ENCODE results near the gene TDP2.
A peak's percentile ranks its signal among the peaks of the same experiment; 100 is the strongest.
"Not testable (repeated sequence)": the region's sequence is repeated elsewhere in the genome, so short reads cannot be mapped to it uniquely, and the experiment has no call there.

TDP2 gene

DNA sequence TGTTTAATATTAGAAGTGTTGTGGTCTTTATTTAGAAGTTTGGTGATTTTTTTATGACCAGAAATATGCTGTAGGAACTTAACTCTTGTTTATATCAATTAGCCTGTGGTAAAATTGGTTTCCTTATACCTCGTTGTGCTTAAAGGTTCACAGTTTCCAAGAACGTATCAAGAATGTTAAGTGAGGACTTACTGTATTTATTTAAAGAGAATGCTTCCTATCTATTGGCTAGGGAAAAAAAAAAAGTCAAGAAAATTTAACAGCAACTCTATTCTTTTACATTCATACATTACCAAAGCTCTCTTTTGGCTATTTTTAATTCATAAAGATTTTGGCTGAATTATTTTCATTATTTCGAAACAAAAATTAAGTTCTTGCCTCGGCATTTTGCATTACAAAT, 22.3 kb downstream of the TDP2 start:
- DNase-seq, result no peak

DNA sequence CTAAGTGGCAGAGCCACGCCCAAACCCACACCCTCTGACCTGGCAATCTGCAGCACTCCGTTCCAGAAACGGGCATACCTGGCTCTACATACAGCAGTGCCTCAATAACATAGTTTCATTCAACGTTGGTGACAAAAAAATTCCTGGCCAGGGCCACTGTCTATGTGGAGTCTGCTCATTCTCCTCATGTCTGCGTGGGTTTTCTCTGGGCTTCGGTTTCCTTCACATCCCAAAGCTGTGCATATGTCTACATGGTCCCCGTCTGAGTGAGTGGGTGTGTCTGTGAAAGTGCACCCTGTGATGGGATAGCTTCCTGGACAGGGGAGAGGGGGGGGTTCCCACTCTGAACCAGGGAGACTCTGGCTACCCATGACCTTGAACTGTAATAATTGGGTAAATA, 22.8 kb downstream of the TDP2 start:
- DNase-seq, result no peak

DNA sequence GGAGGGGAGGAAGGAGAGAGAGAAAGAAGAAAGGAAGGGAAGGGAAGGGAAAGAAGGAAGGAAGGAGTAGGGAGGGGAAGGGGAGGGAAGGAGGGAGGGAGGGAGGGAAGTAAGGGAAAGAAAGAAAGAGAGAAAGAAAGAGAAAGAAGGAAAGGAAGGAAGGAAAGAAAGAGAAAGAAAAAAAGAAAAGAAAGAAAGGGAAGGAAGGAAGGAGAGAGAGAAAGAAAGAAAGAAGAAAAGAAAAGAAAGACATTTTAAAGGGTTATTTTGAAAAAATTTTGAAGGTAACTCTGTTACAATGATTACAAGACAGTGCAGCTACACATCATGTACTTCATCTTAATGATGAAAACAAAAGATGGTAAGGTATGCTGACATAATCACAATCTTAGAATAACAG, 24.6 kb downstream of the TDP2 start:
- DNase-seq, result no peak

DNA sequence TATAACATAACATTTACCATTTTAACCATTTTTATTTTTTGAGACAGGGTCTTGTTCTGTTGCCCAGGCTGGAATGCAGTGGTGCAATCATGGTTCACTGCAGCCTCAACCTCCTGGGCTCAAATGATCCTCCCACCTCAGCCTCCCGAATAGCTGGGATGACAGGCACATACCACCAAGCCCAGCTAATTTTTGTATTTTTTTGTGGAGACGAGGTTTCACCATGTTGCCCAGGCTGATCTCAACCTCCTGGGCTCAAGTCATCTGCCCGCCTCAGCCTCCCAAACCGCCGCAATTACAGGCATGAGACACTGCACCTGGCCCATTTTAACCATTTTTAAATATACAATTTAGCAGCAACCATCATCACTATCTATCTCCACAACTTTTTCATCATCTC, 26.1 kb downstream of the TDP2 start:
- not testable (repeated sequence) for DNase-seq

DNA sequence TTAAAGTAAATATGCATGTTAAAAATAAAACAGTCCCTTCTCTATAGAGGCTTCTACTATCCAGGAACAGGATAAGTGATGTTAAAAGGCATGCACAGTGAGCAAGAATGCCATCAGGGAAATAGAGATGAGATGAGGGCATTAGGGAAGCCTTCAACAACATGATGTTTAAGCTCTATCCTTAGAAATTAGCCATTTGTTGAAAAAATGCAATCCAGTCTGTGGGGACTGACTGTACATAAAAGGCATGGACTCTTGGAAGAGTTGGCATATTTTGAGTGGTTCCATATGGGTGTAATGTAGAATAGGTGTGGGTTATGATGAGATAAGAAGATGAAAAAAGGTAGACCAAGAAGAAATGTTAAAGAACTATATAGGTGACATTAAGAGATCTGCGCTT, 26.5 kb downstream of the TDP2 start:
- DNase-seq, result no peak

DNA sequence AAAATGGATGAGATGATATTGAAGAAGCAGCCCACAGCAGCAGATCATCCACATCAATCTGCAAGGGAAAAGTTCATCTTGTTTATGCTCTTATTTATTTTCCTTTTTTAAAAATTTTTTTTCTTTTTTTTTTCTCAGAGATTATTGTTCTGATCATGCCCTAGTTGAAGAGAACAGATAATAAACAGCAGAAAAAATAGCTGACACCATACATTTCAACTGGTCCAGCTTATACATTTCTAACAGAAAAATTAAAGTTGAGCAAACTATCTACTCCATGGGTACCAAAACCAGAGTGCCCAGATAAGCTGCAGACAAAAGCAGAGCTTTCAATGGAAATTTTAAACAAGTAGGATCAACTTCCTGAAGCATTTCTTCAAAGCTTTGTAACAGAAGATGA, 30.0 kb downstream of the TDP2 start:
- DNase-seq, result no peak

DNA sequence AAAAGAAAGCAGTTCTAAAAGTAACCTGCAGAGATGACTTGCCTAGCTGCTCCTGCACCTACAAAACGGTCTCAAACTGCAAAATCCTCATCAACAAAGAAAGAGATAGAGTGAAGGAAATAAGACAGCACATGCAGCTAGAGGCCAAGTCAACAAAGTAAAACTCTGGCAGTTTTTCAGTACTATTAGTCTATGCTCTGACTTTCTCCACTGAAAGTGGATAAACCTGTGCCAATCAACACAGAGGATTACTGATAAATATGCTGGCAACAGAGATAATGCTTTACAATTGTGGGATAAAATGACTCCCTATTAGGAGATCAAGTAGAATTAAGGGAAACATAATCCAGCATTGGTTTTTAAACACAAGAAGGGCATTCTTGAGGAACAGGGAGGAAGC, 34.1 kb downstream of the TDP2 start:
- peak; percentile 42 for DNase-seq

DNA sequence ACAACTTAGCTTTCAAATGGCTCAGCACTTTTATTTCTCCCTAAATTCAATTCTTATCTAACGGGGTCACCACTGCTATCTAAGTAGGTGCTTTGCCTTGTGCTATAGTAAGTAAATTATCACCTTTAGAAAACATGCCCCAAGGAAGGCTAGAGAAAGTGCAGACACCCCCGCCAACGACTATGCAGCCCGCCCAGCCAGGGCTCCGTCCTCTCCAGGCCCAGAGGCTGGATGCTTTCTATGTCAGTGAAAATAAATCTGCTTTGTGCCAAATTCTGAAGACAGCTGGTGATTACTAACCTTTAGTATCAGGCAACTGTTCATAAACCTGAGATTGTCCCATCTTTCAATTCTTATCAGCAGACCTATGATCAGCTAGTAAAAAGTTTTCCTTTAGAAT, 35.0 kb downstream of the TDP2 start:
- no peak for DNase-seq

DNA sequence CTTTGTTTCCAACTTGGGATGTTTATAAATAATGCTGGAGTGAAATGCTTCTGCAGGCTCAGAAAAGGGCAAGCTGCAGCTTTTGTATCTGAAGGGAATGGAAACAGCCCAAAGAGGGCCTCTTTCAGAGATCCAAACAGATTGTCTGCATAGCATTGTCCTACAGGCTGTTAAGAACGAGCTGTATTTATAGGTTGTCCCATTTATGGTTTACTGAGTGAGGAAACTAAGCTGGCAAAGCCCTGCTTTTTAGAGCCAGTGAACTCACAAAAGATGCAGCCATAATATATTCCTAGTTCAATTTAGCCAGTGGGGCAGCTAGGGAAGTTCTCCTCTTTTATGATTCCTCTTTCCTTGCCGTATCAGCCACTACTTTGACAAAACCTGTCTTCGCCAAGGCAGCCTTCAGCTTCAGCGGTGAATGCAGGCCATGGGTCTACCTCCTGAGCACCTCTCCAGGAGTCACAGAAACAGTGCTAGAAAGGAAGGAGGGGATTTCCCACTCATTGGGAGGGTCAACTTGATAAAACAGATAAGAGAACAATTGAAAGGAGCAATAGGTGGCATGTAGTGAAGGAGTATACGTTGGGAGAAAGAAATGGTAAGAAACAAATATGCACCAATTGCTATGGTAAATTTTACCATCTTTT, 35.7 kb downstream of the TDP2 start:
- no peak for DNase-seq

DNA sequence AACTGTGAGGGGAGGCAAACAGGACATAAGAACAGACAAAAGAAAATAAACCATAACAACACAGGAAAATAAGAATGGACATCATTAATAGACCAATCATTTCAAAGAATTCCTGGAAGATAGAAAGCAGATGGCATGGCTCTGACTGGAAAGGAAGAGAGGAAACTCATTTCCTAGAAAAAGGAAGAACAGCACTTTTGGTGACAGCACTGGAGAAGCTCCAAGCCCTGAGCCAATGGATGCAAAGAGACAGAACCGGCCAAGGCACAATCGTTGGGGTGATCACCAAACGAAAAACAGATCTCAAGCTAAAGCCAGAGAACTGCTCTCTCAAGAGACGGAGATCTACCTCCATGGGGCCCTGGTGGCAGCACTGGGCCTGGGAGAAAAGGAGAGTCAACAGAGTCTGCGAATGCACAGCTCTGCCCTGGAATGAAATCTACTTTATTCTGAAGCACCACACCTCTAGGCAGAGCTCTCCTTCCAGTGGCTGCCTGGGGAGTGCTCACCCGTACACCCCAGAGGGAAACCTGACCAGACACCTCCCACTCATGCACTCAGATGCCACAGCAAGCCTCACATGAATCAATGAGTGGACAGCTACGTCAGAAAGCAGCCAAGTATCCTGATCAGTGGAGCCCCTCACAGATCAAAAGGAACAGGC, 44.9 kb downstream of the TDP2 start:
- DNase-seq, result no peak

DNA sequence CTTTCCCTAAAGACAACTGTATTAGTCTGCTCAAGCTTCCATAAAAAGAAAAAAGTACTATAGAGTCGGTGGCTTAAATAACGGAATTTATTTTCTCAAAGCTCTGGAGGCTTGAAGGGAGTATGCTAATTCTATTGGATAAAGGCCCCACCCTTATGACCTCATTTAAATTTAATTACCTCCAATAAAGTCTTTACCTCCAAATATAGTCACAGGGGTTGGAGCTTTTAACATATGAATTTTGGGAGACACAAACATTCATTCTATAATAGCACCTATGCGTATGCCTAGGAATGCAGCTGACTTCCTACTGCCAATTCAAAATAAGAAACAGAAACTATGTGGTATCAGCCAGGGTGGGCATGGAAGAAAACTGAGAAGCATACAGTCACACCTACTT, 46.1 kb downstream of the TDP2 start:
- no peak for DNase-seq

DNA sequence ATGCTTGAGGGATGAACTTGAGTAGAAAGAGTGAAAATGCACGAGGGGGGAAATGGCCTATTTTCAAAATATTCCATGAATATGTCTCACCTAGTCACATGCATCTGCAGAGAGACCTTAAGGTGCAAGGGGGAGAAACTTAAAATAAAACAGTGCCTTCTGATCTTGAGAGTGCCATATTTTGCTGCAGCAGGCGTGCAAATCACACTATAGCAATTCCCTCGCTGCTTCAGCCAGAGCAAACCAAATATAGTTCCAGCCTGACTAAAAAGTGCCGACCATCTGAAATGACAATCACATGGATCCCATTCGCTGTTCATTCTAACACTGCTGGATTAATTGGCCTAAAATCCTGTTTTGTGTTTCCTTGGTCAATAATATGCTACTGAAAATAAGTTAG, 47.0 kb downstream of the TDP2 start:
- DNase-seq, result no peak

DNA sequence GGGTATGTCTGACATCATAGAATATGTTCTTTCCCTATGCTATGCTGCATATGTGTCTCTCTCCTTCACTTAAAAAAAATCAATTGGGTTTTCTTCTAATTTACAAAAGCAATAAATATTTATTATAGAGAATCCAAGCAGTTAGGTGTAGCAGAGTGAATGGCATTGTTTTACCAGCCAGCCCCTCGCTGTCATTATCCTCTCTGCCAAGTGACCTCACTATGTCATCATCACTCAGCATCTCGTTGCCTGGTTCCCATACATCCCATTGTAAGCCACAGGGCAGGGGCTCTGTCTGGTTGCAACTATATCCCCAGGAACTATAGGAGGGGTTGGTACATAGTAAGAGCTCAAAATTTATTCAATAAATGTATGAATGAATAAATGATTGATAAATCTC, 52.1 kb downstream of the TDP2 start:
- no peak for DNase-seq

DNA sequence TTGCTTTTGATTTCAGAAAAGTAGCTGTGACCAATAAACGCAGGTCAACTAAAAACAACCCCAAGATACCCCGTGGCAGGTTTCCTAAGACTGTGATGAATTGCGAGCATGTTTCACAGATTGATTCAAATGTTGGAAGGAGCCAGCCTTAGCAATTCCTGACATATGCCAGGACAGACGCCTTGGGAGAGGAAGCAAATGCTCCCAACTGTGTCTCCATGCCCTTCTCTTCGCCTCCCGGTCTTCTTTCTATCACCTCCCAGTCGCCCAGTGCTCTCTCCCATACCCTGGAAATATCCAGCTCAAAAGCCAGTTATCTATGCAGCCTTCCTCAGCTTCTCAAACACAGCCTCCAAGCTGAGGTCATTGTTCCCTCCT, 52.7 kb downstream of the TDP2 start:
- DNase-seq, result no peak

DNA sequence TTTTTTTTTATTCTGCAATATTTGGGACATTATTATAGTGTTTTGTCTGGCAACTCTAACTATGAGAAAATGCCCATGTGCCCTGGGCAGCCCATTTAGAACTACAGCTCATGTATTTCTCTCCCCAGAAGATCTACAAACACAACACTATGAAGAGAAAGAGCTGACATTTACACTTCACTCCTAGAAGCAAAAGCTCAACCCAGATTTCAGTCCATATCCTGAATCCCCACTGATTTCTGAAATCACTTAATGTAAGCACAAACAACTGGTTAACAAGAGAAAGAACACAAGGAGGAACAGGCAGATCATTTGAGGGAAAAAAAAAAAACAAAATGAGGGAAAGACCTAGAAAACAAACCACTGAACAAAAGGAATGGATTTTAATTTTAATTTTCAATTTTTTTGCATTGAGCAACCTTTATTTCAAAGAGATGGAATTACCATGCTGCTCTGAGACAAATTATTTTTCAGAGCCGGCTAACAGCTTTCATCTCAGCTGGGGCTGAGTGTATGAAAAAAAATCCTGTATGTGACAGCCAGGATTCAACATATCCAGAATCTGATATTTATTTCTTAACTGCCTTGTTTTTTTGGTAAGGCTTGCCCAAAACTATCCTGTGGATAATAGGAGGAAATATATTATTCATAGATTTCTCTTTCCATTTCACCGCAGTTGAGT, 53.2 kb downstream of the TDP2 start:
- no peak for DNase-seq

DNA sequence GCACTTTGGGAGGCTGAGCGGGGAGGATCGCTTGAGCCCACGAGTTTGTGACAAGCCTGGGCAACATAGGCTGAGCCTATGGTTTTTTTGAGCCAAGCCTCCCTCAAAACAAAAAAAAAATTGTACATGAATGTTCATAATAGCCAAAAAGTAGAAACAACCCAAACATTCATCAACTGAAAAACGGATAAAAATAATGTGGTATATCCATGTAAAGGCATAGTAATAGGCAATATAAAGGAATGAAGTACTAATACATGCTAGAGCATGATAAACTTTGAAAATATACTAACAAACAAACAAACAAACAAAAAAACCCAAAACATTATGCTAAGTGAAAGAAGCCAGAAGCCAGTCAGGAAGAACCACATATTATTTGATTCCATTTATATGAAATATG, 56.0 kb downstream of the TDP2 start:
- DNase-seq, result no peak

DNA sequence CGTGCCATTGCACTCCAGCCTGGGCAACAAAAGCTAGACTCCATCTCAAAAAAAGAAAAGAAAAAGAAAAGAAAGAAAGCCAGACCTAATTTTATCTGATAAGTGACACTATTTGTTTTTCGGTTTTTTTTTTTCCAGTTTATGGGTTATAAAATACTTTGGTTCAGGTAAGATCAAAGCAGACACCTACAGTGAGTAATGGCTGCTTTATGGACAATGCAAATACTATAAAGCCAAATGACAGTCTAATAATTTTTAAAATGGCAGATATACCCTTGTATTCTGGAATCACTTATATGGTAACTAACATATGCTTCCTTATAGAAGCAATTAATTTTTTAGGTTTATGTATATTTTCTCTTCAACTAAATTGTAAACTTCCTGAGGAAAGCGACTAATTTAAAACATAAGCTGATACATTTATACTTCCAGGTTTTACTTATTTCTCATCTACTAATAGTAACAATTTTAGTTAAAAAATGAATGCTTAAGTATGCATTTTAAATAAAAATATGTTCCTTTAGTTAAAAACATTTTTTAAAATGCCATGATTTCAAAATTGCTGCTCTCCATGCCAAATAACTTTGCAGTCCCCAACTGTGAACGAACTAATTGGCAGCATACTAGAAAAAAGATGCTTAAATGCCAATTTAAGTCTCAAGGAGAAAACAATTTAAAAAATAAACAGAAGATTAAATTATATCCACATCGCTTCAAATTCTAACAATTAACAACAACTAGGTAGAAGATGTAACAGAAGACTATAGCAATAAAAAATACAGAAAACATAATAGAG, 59.2 kb downstream of the TDP2 start:
- no peak for DNase-seq

DNA sequence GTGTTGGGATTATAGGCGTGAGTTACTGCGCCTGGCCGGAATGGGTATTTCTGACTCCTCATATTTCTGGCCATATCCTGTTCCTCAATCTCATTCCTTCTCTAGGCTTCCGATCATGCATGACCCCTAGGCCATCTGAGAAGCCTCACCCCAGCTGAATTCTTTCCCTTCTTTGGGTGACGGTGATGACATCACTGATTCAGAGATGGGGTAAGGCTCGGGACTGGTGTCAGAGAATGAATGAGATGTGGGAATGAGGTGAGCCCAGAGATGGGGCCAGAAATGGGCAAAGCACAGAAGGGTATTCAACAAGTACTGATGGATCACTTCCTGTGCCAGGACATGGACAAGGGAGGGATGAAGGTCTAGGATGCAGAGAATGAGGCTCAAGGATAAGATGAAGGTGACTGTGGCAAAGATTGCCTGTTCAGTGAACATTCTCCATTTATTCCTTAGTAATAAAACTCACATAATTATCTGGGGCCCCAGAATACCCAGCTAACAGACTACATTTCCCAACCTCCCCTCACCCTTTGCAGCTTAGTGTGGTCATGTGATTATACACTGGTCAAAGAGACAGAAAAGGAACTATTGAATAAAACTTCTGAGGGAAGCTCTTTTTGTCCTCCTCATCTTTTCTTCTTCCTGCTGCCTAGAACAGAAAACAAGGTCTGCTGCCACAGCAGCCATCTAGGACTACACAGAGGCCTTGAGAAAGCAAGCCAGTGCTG, 60.3 kb downstream of the TDP2 start:
- no peak for DNase-seq

DNA sequence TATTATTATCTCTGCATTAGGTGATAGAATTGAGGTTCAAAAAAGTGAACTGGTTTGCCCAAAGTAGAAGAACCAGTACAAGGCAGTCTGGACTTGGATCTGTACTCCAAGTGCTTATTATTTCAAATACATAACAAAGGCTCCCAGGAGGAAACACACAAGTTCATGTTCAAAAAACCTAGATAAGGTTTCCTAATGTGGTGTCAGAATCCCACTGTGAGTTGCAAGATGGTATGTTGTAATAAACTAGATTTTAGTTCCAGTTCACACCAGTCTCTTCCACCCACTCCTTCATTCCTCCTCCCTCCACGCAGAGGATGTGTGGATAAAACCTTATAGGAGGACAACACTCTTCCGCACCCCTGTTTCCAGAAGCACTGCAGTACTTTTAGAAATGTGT, 63.5 kb downstream of the TDP2 start:
- no peak for DNase-seq

DNA sequence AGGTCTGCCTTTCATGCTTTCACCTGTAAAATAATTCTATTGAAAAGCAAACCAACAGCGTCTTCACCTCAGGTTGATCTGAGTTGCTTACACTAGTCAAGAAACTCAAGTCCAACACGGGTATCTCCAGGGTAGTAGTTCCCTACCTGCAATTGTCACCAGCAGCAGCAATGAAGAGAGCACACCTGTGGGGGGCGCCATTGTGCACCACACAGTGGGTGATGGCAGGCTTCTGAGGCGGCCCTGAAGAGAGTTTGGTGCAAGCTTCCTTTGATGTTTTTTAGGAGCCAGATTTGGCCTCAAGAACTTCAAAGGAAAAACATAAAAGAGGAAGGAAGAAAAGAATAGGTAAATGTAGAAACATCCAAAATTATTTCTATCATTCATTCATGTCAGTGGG, 65.8 kb downstream of the TDP2 start:
- DNase-seq, result no peak
